Non-pigmented ciliary epithelial cell (primary cell): ENCODE results near the gene RPS19BP1.

Experiments
- DNase-seq: peaks from one replicate; pipeline ENCODE4 v3.0.0-alpha.2; 2010; ENCODE audit warnings: low read depth

The RPS19BP1 gene

GRCh38 chr22:39532215-39533073 is at the start of gene RPS19BP1:
TSS of gene RPS19BP1 (minus strand) at chr22:39532748. CDS start at chr22:39532738, 10 bp downstream.
- DNase-seq: peak; percentile 99

GRCh38 chr22:39581303-39581702 is 48.8 kb upstream of the RPS19BP1 start:
- no peak for DNase-seq

- DNase-seq: no peak
Measured at GRCh38 chr22:39580795-39581194, 48.2 kb upstream of the RPS19BP1 start.

- DNase-seq: no peak
Measured at GRCh38 chr22:39580006-39580441, 47.5 kb upstream of the RPS19BP1 start.

GRCh38 chr22:39577900-39578299 is 45.4 kb upstream of the RPS19BP1 start:
- DNase-seq: no peak

- DNase-seq: no peak
Measured at GRCh38 chr22:39577366-39577765, 44.8 kb upstream of the RPS19BP1 start.

GRCh38 chr22:39576027-39576426 is 43.5 kb upstream of the RPS19BP1 start:
- DNase-seq: no peak

- DNase-seq: no peak
Measured at GRCh38 chr22:39575552-39575825, 42.9 kb upstream of the RPS19BP1 start.

GRCh38 chr22:39574779-39575551 is 42.4 kb upstream of the RPS19BP1 start:
- peak; percentile 61 for DNase-seq

GRCh38 chr22:39571538-39571937 is 39.0 kb upstream of the RPS19BP1 start:
- no peak for DNase-seq

GRCh38 chr22:39570665-39571064 is 38.1 kb upstream of the RPS19BP1 start, which contains the start of gene CACNA1I:
TSS of gene CACNA1I (plus strand) at chr22:39570753. CDS start at chr22:39570753, 0 bp downstream.
- DNase-seq: no peak

GRCh38 chr22:39570226-39570625 is 37.7 kb upstream of the RPS19BP1 start:
- DNase-seq: no peak

- DNase-seq: no peak
Measured at GRCh38 chr22:39569066-39569465, 36.5 kb upstream of the RPS19BP1 start.

GRCh38 chr22:39568278-39568981 is 35.9 kb upstream of the RPS19BP1 start:
- DNase-seq: no peak

GRCh38 chr22:39567135-39567946 is 34.8 kb upstream of the RPS19BP1 start:
- DNase-seq: no peak

- no peak for DNase-seq
Measured at GRCh38 chr22:39565414-39565944, 32.9 kb upstream of the RPS19BP1 start.

- no peak for DNase-seq
Measured at GRCh38 chr22:39563571-39564428, 31.3 kb upstream of the RPS19BP1 start.

- no peak for DNase-seq
Measured at GRCh38 chr22:39562839-39563489, 30.4 kb upstream of the RPS19BP1 start.

- no peak for DNase-seq
Measured at GRCh38 chr22:39560127-39560526, 27.6 kb upstream of the RPS19BP1 start.
